CD14-positive monocyte (primary cell): Measurements from ENCODE around the gene PCNT. TPM values are rescaled to one million over a fixed set of nuclear protein-coding genes. Genes with fewer than 3 reads are reported as not detected.

ENCODE experiments used
- DNase-seq, 3 donors: peaks; one replicate each; pipeline ENCODE4 v3.0.0-alpha.2; 2011 to 2022
- H2AFZ ChIP-seq: 2 replicates; pipeline ENCODE4 v1.6.0; 2012; ENCODE audit warnings: mild to moderate bottlenecking, low read depth, low read length, inconsistent platforms; ENCODE audit not compliant: insufficient read depth, poor library complexity, severe bottlenecking
- H3K27ac ChIP-seq, 2 donors: 1 replicate in 1 of 2; 2 replicates in 1 of 2; pipeline ENCODE4 v1.5.1; 2012 to 2013; ENCODE audit warnings: low read length in 2 of 2, control low read depth in 1 of 2, inconsistent platforms in 1 of 2, low read depth in 1 of 2, mild to moderate bottlenecking in 1 of 2
- H3K27me3 ChIP-seq, 2 donors: one replicate each; pipeline versions ENCODE4 v1.6.0 to v1.6.1; 2011 to 2013; ENCODE audit warnings: low read length in 2 of 2; ENCODE audit not compliant: control insufficient read depth in 2 of 2, insufficient read depth in 2 of 2
- H3K36me3 ChIP-seq, 2 donors: replicated peaks in 1 of 2; 1 replicate in 1 of 2; 2 replicates in 1 of 2; pipeline versions ENCODE4 v1.5.1 to v1.6.1; 2012 to 2013; ENCODE audit warnings: low read length in 2 of 2, control low read depth in 1 of 2, inconsistent platforms in 1 of 2, mild to moderate bottlenecking in 1 of 2; ENCODE audit not compliant: insufficient read depth in 2 of 2, control insufficient read depth in 1 of 2
- H3K4me1 ChIP-seq, 2 donors: 1 replicate in 1 of 2; 2 replicates in 1 of 2; pipeline versions ENCODE4 v1.5.1 to v1.6.1; 2012 to 2013; ENCODE audit warnings: low read length in 2 of 2, control low read depth in 1 of 2, inconsistent platforms in 1 of 2, mild to moderate bottlenecking in 1 of 2, moderate library complexity in 1 of 2; ENCODE audit not compliant: insufficient read depth in 2 of 2, control insufficient read depth in 1 of 2
- H3K4me2 ChIP-seq: replicated peaks from 2 replicates; pipeline ENCODE3; 2012; ENCODE audit warnings: low read length, moderate library complexity, mild to moderate bottlenecking; ENCODE audit not compliant: poor library complexity, severe bottlenecking; ENCODE audit errors: extremely low read depth
- H3K4me3 ChIP-seq, 3 experiments: fragments of 200-600 bp in 1 of 3; sonication (generic) in 1 of 3; replicated peaks in 1 of 3; 1 replicate in 2 of 3; 2 replicates in 1 of 3; pipeline ENCODE4 v1.5.1; 2011 to 2013; ENCODE audit warnings: low read length in 3 of 3, mild to moderate bottlenecking in 3 of 3, control low read depth in 2 of 3, low read depth in 2 of 3, inconsistent platforms in 1 of 3, moderate library complexity in 1 of 3
- H3K79me2 ChIP-seq: 2 replicates; pipeline ENCODE4 v1.6.0; 2012; ENCODE audit warnings: mild to moderate bottlenecking, control low read depth, inconsistent platforms, low read length, moderate library complexity; ENCODE audit not compliant: insufficient read depth
- H3K9ac ChIP-seq: 2 replicates; pipeline ENCODE4 v1.6.0; 2017; ENCODE audit warnings: low read length, mild to moderate bottlenecking; ENCODE audit not compliant: insufficient read depth, poor library complexity, severe bottlenecking
- H3K9me3 ChIP-seq, 2 donors: replicated peaks in 1 of 2; 1 replicate in 1 of 2; 2 replicates in 1 of 2; pipeline versions ENCODE4 v1.5.1 to v1.6.1; 2012 to 2013; ENCODE audit warnings: low read length in 2 of 2, control low read depth in 1 of 2; ENCODE audit not compliant: control insufficient read depth in 1 of 2, insufficient read depth in 1 of 2
- H4K20me1 ChIP-seq: 2 replicates; pipeline ENCODE4 v1.6.0; 2012; ENCODE audit warnings: mild to moderate bottlenecking, low read length, control low read depth, moderate library complexity; ENCODE audit not compliant: insufficient read depth
- H3K27ac Mint-ChIP-seq, 7 donors: one replicate each; pipeline ENCODE4 v1.8.0; 2020; ENCODE audit warnings: mild to moderate bottlenecking in 7 of 7, mixed read lengths in 7 of 7, moderate library complexity in 6 of 7, inconsistent platforms in 2 of 7
- H3K27me3 Mint-ChIP-seq, 3 donors: one replicate each; pipeline ENCODE4 v1.8.0; 2021 to 2022; ENCODE audit warnings: low read depth in 3 of 3, mild to moderate bottlenecking in 3 of 3, mixed read lengths in 3 of 3, moderate library complexity in 3 of 3, inconsistent platforms in 1 of 3
- H3K36me3 Mint-ChIP-seq, 2 donors: one replicate each; pipeline ENCODE4 v1.8.0; 2020; ENCODE audit warnings: mixed read lengths in 2 of 2, inconsistent platforms in 1 of 2, mild to moderate bottlenecking in 1 of 2
- H3K4me1 Mint-ChIP-seq: one replicate; pipeline ENCODE4 v1.8.0; 2020; ENCODE audit warnings: mild to moderate bottlenecking, mixed read lengths
- H3K4me3 Mint-ChIP-seq, 2 donors: one replicate each; pipeline ENCODE4 v1.8.0; 2020; ENCODE audit warnings: mild to moderate bottlenecking in 2 of 2, mixed read lengths in 2 of 2, moderate library complexity in 1 of 2
- H3K9me3 Mint-ChIP-seq, 7 donors: one replicate each; pipeline ENCODE4 v1.8.0; 2020 to 2022; ENCODE audit warnings: mixed read lengths in 7 of 7, mild to moderate bottlenecking in 6 of 7, moderate library complexity in 6 of 7, inconsistent platforms in 2 of 7
- CTCF ChIP-seq: fragments of 200-600 bp; IDR thresholded peaks from one replicate; pipeline ENCODE4 v1.8.0; 2022; ENCODE audit warnings: antibody characterized with exemption, mild to moderate bottlenecking
- WGBS: methylation state at CpG from one replicate; pipeline ENCODE4 v1.1.5; 2013; ENCODE audit warnings: missing lambda C conversion rate; ENCODE audit not compliant: insufficient coverage; 5-methylcytosine and 5-hydroxymethylcytosine counted together
- intact Hi-C, 2 donors: fragments of 100-400 bp; cut with micrococcal nuclease; formaldehyde crosslinking; loops; one replicate each; pipeline versions ENCODE4 v1.15.0 to v1.15.1; 2023
- polyA plus RNA-seq, 3 donors: library from polyadenylated mRNA; depleted of rRNA in 1 of 3; unstranded in 2 of 3; stranded (reverse) in 1 of 3; fragments of 300-500 nt in 2 of 3; fragments of >200 nt in 1 of 3; fragmentation: Illumina TruSeq in 2 of 3; gene quantifications; 1 replicate in 2 of 3; 2 replicates in 1 of 3; pipeline ENCODE4 v1.2.3, GENCODE V29; 2012 to 2021

The PCNT gene
- polyA plus RNA-seq, 3 donors, result 4.2 to 16.3 (median 5.1) TPM

- peaks cover 0 to 17% (median 7%) of the 10 kb centered on the region in 7 donors for H3K9me3 Mint-ChIP-seq
- no peaks in the 10 kb centered on the region for H3K9me3 ChIP-seq
- peaks cover 0 to 19% of the 10 kb centered on the region in 2 donors for H3K27me3 ChIP-seq
- H4K20me1 ChIP-seq, result no peaks in the 10 kb centered on the region
- DNase-seq, result no peak
- TF ChIP-seq CTCF, result no peak
- peaks cover 16 to 26% of the 10 kb centered on the region in 2 donors for H3K4me1 ChIP-seq
- peak overlapping the region in 1 of 2 donors; percentile 39 for H3K4me3 Mint-ChIP-seq
- intact Hi-C loops, result no loop called here
- no peak overlapping the region for H2AFZ ChIP-seq
- H3K27ac Mint-ChIP-seq, result no peak overlapping the region
- H3K4me3 ChIP-seq, result no peak overlapping the region
- no peak overlapping the region for H3K4me2 ChIP-seq
- H3K36me3 ChIP-seq, result peaks cover 14 to 35% of the 10 kb centered on the region in 2 donors
- H3K27ac ChIP-seq, result no peak overlapping the region
- peaks cover 20% of the 10 kb centered on the region for H3K4me1 Mint-ChIP-seq
- peaks cover 20 to 40% of the 10 kb centered on the region in 2 donors for H3K36me3 Mint-ChIP-seq
- WGBS, result 90% methylated on average over 3 of the region's 9 CpGs
- peaks cover 5 to 46% (median 18%) of the 10 kb centered on the region in 3 donors for H3K27me3 Mint-ChIP-seq
- H3K9ac ChIP-seq, result no peak overlapping the region
- no peaks in the 10 kb centered on the region for H3K79me2 ChIP-seq
These were observed 24.8 kb upstream of the PCNT start for GRCh38 chr21:46299167-46299566.

- TF ChIP-seq CTCF, result no peak
- peaks cover 5 to 27% (median 12%) of the 10 kb centered on the region in 3 donors for H3K27me3 Mint-ChIP-seq
- no peak overlapping the region for H3K27ac Mint-ChIP-seq
- Histone ChIP-seq H2AFZ (no peak overlapping the region), H3K9me3 (no peaks in the 10 kb centered on the region), H3K36me3 (peaks cover 24 to 52% of the 10 kb centered on the region in 2 donors), H3K4me1 (peaks cover 10 to 11% of the 10 kb centered on the region in 2 donors), H3K4me3 (no peak overlapping the region), H3K27ac (no peak overlapping the region), H3K4me2 (no peak overlapping the region), H4K20me1 (no peaks in the 10 kb centered on the region), H3K9ac (no peak overlapping the region), H3K27me3 (peaks cover 0 to 15% of the 10 kb centered on the region in 2 donors), H3K79me2 (no peaks in the 10 kb centered on the region)
- 100% methylated on average over 2 of the region's 14 CpGs for WGBS
- peaks cover 29 to 66% of the 10 kb centered on the region in 2 donors for H3K36me3 Mint-ChIP-seq
- peaks cover 0 to 11% (median 4%) of the 10 kb centered on the region in 7 donors for H3K9me3 Mint-ChIP-seq
- no peak for DNase-seq
- intact Hi-C loops, result no loop called here
- H3K4me3 Mint-ChIP-seq, result no peak overlapping the region
- peaks cover 4% of the 10 kb centered on the region for H3K4me1 Mint-ChIP-seq
These were observed 22.2 kb upstream of the PCNT start for GRCh38 chr21:46301759-46302158.
